Esophagus muscularis mucosa (tissue), 4 donors: ENCODE results near the gene TSNAX.

ENCODE experiments used
- CTCF ChIP-seq, 3 experiments: fragments of 200-600 bp in 2 of 3; fragments of 450-650 bp in 1 of 3; sonication (generic) in 2 of 3; IDR thresholded peaks; one replicate each; pipeline ENCODE4 v1.5.1; 2017 to 2019; ENCODE audit warnings: antibody characterized with exemption in 3 of 3, mild to moderate bottlenecking in 2 of 3, moderate library complexity in 1 of 3
- EP300 ChIP-seq: sonication (generic); formaldehyde crosslinking; IDR thresholded peaks from one replicate; pipeline ENCODE4 v1.6.1; 2017; ENCODE audit warnings: antibody characterized with exemption
- POLR2AphosphoS5 ChIP-seq, 2 donors: sonication (generic); formaldehyde crosslinking; IDR thresholded peaks; one replicate each; pipeline ENCODE4 v1.6.1; 2017; ENCODE audit warnings: antibody characterized with exemption in 2 of 2

DNA sequence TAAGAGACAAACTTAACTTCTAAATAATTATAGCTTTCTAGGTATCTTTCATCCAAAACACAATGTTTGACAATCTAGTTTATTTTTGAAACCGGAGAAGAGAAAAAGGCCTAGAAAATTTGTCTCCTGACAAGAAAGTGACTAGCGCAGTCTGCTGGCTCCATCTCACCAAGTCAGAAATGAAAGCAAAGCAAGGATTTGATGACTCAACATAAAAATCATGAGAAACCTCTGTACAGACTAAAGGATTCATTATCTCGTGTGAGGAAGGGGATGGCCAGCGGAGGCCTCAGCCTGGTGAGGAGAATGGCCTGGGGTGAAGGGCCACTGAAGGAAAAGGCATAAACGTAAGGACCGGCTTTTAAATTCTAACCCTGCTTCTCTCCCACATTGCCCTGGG lies 20.0 kb upstream of the TSNAX start:
- TF ChIP-seq CTCF (IDR thresholded peaks at IDR 0.05) (no peak), POLR2AphosphoS5 (IDR thresholded peaks at IDR 0.05) (no peak), EP300 (no peak)
